ENCODE measurements around the gene KANSL1.

- TF ChIP-seq, protein P1, sequence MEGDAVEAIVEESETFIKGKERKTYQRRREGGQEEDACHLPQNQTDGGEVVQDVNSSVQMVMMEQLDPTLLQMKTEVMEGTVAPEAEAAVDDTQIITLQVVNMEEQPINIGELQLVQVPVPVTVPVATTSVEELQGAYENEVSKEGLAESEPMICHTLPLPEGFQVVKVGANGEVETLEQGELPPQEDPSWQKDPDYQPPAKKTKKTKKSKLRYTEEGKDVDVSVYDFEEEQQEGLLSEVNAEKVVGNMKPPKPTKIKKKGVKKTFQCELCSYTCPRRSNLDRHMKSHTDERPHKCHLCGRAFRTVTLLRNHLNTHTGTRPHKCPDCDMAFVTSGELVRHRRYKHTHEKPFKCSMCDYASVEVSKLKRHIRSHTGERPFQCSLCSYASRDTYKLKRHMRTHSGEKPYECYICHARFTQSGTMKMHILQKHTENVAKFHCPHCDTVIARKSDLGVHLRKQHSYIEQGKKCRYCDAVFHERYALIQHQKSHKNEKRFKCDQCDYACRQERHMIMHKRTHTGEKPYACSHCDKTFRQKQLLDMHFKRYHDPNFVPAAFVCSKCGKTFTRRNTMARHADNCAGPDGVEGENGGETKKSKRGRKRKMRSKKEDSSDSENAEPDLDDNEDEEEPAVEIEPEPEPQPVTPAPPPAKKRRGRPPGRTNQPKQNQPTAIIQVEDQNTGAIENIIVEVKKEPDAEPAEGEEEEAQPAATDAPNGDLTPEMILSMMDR (IDR thresholded peaks at IDR 0.05): no peak
- no peak for TF ChIP-seq MAX (CRISPR knock-in tag; IDR thresholded peaks at IDR 0.05)
These were observed 165.3 kb downstream of the KANSL1 start for GRCh38 chr17:46027976-46028325.

Data from WTC11 (cell line).